NCI-H460 (cell line): ENCODE results near the gene AMOTL2. TPM values are rescaled to one million over a fixed set of nuclear protein-coding genes. Genes with fewer than 3 reads are reported as not detected.

Source experiments
- DNase-seq: peaks from one replicate; pipeline ENCODE4 v3.0.0-alpha.2; 2016; ENCODE audit warnings: low read depth; ENCODE audit errors: extremely low read depth
- total RNA-seq: library from RNA; depleted of rRNA; stranded (reverse); fragments of >200 nt; shearing (Covaris generic); gene quantifications from 2 replicates; pipeline ENCODE4 v1.2.3, GENCODE V29; 2014

The AMOTL2 gene
- total RNA-seq, 1 experiment from 2014 or later: 38.6 TPM

DNA sequence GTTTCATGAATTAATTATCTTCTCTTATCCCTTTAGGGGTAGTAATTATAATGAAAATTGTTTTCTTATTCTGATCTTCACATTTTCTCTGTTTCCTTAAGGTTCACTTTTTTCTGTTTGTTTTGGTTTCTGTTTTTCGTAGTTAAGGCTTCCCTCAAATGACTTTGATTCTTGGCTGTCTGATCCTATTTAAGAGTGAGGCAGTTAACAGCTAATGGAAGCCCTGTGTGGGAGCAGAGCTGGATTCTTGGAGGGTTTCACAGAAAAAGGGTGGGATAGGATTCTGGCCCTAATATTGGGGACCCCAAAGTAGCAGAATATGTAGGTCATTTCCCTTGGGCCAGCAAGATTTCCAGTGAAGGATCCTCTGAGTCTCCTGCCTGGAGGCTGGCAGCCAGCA lies 6.8 kb upstream of the AMOTL2 start:
- DNase-seq: no peak

DNA sequence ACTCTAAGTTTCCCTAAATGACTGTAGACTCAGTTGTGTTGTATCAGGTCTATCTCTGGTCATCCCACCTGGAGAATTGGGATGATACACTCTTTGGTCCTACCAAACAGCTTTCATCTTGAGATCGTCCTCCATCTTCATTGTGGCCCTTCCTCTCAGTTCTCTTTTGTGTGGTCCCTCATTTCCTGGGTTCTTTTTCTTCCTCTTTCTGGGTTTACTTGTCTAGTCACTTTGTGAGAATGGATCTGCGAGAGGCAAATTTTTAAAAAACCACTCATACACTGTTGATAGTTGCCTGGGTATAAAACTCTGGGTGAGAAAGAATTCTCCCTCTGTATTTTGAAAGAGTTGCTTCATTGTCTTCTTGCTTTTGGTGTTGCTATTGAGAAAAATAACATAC lies 6.0 kb upstream of the AMOTL2 start:
- DNase-seq: no peak

DNA sequence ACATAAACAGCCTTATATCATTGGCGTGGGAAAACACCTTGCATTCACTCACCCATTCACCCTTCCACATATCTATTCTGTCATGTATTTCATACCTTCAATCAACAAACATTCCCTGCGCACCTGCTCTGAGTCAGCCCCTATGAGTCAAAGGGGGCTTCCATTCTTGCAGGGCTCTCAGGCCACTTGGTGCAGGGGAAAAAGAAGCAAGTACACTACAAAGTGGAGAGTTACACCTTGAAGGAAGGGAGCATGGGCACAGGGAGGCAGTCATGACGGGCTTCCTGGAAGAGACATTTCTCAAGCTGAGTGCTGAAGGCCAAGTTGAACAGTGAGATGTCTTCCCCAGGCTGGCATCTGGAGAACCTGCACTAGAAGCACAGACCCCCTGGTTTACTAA lies 4.6 kb upstream of the AMOTL2 start:
- DNase-seq: no peak

DNA sequence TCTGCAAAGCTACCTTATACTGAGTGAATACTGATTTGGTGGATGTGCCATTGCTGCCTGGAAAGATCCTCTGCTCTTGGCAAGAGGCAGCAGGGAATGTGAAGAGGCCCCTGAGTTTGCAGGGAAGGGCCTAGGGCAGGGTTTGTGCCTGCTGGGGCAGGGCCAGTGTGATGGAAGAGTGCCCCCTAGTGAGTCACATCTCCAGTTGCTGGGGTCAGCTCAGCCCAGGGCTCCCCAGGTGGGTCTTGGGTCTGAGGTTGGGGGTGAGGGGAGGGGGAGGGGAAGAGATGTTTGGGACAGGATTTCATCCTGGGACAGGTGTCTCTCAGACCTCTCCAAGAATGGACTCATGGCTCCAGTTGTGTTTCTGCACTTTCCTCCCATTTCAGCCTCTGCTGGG lies 4.1 kb upstream of the AMOTL2 start:
- DNase-seq: peak; percentile 34

DNA sequence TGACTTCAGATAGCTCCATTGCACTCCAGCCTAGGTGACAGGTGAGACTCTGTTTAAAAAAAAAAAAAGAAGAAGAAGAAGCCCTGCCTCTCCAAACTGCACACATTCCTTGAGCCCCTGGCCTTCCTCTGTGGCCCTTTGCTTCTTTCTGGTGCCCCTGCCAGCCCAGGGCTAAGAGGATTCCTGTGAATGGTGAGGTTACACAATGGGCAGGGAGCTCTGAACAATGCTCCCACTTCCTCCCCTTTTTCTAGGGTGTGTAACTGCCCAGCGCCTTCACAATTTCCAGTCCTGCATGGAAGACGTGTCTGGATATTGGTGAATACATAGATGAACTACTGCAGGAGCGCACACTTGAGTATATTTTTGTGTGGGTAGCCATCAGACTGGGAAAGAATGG lies 3.6 kb upstream of the AMOTL2 start:
- DNase-seq: no peak

DNA sequence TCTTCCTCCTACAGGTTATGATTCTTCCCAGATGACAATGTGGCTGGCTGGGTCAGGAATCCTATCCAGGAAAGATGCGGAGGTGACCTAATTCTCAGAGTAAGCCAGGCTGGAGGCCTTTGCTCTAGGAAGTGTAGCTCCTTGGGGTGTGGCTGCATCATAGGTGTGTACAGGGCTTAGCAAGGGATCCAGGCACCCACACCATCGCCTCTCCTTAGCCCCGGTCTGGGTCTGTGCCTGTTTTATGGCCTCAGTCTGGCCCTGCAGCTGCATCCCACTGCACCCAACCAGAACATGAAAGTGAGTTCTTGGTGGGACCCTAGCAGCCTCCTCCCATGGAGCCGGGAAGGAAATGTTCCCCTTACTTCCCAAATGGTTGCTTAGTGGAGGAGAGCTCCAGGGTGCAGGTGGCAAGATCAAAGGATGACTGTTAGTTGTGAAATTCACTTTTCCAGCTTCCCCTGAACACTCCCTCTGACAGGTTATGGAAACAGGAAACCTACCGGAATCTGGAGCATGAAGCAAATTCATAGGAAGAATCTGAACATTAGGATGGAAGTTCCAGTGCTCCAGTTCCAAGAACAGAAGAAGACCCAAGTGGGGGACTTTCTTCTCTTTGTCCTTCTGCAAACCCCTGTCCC lies 2.7 kb upstream of the AMOTL2 start:
- DNase-seq: no peak

DNA sequence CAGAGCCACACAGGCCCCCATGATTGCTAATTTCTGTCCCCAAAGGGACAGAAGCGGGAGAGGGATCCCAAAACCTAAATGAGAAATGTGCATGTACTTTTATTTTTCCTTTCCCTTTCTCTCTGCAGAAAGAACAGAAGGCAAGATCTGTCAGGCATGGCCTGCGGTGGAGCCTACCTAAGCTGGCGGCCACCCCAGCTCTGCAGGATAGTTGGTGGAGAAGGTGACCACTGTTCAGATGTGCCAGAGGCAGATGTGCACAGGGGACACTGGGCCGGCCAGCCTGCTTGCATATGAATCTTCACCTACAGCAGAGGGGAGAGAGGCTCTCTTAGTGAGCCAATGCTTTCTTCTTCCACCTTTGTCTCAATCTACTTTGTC lies 2.1 kb upstream of the AMOTL2 start:
- DNase-seq: no peak

DNA sequence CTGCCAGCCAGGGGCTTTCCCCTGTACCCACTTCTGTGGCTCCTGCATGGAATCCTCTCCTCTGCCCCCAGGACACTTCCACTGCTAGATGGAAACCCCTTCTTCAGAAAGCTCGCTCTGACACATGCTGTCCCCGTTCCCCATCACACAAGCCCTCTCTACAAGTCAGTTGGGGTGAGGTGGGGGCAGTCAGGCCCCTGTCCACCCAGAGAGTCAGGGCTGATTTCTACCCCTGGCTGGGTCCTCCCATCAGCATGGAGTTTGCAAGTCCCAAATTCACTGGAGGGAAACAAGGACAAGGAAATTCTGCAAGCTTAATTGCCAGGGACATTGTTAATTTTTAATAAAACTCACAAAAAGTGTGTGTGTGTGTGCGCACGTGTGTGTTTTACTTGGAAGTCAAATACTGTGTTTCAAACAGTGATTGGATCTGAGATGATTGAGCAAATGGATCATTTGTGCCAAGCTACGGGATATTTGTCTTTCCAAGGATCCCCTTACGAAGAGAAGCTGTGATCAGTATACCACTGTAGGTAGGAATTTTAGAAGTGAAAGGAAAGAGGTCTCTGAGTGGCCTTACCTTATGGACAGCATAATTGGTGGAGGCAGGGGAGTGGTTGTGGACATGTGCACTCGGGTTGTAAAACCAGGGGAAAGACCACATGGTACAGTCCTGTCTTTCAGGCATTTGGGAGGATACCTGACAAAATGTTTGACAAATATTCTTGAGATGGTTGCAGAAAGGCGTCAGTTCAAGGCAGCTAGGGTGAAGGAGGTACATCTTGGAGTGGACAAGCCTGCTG lies 1.5 kb upstream of the AMOTL2 start:
- DNase-seq: no peak

DNA sequence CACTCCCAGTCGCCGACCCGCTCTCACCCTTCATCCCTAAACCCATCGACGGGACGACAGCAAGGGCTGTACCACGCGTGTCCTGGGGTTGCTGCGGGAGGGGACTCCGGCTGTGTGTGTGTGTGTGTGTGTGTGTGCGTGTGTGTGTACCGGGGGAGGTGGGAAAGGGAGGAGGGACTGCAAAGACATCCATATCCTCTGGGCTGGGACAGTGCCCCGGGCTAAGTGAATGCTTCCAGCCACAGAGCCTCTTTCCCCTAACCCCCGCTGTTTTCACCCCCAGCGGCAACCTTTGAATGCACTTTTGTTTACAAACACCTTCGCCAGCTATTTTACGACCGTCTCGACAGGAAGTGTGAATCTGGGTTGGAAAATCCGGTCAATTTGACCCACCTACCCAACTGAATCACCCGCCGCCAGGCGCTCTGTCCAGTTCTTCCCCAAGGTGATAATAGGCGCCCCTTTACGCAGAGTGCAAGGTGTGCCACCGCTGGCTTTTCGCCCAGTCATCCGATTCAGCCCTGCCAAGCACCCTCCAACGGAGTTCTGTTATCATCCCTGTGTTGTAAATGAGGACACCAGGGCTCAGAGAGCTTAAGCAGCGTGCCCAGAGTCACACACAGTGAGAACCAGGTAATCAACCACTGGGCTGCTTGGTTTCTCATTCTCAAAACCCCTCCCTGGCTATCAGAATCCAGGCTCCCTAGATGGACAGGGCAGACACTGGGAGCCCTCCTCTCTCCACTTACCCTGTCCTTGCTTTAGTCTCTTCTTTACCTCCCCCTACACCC lies 739 bp upstream of the AMOTL2 start:
- peak; percentile 34 for DNase-seq

DNA sequence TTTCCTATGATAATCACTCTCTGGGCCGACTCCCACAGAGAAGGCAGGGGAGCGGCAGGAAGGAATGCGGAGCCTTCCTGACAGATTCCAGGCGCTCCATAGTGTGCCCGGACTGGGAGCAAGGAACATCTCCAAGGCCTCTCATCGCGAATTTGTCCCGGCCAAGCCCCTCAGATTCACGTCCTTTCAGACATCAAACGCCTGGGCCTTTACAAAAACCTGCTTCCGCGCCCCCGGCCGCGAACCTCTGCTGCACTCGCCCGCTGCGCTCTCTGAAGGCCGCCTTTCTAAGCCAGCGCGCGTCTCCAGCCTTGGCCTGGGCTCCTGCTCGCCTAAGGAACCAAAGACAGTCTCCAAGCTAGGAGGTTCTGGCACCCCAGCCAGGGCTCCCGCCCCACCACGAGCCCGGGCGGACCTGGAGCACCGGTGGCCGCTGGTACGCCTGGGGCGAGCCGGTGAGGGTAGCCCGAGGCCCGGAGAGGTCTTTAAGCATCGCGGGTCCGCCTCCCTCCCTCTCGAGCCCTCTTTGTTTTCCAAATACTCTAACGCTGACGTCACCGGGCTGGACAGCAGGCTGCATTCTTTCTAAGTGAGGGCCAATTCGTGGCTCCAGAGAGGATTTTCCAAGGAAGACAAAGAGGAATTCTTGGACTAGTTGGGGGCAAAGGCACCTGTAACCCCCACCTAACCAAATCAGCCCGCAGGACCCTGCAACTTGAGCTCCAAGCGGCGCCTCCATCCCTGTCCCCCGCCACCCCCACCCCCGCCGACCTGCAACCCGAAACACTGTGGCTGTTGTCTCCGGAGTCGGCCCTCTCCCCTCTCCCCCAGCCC lies 759 bp downstream of the AMOTL2 start:
- DNase-seq: peak; percentile 64

DNA sequence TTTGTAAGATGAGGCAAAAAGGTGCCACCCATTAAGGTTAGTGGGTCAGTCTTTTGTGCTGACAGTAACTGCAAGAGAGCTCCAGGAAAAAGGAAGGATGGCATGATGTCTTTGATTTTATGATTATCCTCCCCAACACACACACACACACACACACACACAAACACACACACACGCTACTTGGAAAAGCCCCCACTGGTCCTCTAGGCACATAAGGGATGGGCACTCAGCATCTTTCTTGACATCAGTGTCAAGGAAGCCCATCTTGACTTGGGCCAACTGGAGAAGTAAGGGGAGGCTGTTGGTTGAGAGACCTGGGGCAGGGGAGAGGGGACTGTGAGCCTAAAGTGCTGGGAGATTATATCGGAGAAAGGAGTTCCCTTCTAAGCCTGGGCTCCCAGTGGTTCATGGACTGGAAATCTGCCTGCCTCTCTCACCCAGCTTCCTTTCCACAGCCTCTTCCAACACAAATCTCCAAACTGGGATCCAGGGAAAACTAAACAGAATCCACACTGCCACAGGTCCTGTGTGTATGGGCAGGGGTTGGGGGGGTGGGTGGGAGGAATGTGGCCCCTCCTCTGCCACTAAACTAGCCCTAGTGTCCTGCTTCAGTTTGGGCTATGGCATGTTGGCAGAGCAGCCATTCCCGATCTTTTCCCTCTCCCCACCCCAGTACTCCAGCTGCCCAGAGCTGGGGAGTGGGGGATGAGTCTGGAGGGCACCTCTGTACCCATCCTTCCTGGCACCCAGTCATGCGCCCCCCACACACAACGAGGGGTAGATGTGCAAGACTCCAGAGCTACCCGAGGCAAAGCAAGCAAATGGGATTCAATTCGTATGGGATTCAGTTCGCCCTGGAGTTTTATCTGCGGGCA lies 1.6 kb downstream of the AMOTL2 start:
- no peak for DNase-seq

DNA sequence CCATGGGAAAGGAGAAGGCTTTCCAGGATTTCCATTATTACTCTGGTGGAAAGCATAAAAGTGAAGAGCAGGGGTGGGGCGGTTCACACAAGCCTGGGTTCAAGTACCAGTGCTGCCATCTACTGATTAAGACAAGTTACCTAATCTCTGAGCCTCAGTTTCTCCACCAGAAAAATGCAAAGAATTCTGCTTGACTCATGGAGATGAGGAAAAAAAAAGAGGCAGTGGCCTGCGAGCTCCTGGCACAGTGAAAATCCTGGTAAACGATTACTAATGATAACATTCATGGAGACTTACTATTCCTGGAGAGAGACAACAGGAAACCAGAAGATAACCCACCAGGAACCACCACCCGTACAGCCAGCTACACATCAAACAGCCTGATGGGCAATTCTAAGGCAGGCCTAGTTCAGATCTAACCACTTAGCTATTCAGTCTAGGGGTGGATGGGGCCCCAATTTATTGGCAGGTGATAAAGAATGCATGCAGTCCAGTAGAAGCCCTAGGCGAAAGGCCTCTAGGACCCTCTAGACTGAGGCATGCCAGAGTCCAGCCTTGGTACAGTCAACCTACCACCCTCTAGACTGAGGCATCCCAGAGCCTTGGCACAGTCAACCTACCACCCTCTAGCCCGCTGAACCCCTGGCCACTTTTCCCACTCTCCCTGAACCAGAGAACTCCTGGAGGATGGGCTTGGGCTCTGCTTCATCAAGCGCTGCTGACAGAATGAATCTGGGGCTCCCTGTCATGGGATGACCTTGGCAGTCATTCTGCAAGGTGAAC lies 2.5 kb downstream of the AMOTL2 start:
- DNase-seq: no peak

DNA sequence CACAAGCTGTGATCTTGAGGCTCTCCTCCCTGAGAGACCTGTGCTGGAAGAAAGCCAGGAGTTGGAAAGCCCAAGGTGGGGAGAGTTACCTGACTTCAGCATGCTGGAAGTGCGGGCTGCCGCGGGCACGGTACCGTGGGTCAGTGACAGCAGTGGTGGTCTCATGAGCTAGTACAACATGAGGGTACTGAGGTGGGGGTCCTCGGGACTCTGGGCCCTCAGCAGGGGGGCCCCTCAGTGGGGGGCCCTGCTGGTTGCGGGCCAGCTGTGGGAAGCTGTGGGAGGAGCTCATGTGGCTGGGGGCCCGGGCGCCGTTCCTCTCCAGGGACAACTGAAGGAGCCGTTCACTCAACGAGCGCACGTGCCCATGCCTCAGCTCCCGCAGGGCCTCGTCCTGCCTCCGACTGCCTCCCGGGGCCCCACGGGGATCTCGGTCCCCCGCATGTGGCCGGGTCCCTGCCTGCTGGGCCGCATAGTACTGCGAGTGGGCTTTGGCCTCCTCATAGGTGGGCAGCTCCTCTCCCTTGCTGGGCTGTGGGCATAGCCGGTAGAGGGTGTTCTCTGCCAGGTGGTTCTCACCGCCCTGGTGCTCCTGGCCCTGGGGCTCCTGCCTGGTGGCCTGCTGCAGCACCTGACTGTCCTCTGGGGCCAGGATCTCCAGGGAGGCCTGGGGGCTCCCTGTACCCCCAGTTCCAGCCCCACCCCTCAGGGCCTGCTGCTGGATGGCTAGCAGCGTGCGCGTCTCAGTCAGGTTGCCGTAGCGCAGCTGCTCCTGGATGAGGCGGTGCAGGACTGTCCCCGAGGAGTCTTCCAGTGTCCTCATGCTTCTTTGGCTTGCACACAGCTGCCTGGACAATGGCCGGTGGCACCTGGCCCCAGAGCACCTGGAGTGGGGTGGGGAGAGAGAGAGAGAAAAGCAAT lies 3.4 kb downstream of the AMOTL2 start:
- DNase-seq: no peak

DNA sequence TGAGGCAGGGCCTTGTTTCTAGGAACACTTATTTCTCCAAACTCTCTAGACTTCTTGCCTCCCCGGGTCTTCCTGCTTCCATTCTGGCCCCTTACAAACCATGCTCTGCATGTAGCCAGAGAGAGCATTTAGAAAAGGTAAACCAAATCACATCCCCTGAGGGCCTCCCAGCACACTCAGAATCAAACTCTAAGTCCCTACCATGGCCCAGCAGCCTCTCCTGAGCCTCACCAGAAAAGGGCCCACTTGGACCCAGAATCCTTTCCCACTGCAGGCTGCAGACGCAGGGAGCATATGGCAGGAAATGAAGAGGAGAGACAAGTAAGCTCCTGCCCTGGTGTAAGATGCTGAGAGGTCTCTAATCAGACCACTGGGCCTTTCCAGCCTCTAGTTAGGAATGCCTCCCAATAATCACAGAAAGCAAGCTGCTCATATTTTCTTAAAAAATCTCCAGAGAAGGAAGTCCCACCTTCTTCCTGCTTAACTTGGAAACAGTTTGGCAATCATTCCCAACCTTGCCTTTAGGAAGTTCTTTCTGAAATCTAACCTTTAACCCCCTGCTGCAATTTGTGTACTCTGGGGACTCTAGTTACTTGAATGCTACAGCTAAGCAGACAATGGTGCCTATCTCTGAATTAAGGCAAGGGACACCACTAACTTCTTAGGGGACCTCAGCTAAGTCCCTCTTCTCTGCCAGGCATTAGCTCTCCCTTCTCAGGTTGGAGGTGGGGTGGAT lies 4.2 kb downstream of the AMOTL2 start:
- DNase-seq: no peak

DNA sequence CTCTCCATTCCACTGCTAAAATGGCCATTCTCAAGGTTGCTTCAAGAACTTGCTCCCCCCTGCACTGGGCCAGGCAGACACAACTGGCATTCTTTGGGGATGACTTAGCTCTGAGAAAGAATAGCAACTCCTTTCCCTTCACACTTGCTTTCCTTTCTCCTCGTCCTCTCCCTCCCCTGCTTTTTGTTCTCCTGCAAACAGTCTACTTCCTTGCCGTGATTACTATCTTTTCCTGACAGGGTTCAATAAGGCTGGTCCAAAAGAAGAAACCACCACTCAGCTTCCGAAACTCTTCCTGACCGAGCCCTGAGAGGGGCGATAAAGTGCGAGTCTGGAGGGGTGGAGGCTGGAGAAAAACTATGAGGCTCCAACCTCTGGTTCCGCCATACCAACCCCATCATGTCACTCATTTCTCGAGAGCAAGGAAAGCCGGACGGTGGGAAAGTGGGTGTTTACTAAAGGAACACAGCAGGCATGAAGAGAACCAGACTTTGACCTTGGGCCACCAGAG lies 5.0 kb downstream of the AMOTL2 start:
- DNase-seq: no peak

DNA sequence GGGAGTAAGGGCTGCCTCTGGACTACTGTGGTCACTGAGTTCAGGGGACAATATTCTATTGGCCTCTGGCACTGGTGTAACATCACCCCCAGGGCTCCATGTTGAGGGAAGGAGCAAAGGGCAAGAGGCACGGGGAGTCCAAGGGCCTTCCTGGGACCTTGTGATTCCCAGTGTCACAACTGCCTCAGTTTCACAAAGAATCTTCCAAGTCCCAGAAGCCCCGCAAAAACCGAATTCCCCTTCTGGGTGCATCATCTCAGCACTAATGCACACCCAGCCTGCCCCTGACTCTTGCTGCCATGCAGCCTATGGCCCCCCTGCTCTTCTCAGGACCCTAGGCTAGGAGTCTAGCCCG lies 5.5 kb downstream of the AMOTL2 start:
- DNase-seq: no peak
